DND-41 (cell line): ENCODE results near the gene TGIF2.
A peak's percentile ranks its signal among the peaks of the same experiment; 100 is the strongest.
"Not testable (repeated sequence)": the region's sequence is repeated elsewhere in the genome, so short reads cannot be mapped to it uniquely, and the experiment has no call there.

Source experiments
- ATAC-seq: fragments of 200-7000 bp; cut with Tn5 transposase; 3 replicates; pipeline ENCODE4 v1.9.1; 2021; ENCODE audit warnings: low read depth; ENCODE audit not compliant: insufficient read depth
- DNase-seq: peaks from one replicate; pipeline ENCODE4 v3.0.0-alpha.2; 2020
- H2AFZ ChIP-seq: 2 replicates; pipeline ENCODE4 v1.6.0; 2012; ENCODE audit warnings: low read depth, low read length
- H3K27ac ChIP-seq: 2 replicates; pipeline ENCODE4 v1.5.1; 2012; ENCODE audit warnings: low read length, inconsistent platforms
- H3K27me3 ChIP-seq: fragments of 200-600 bp; sonication (generic); 2 replicates; pipeline ENCODE4 v1.6.0; 2012; ENCODE audit warnings: low read length, mild to moderate bottlenecking, inconsistent platforms; ENCODE audit not compliant: insufficient read depth, poor library complexity
- H3K36me3 ChIP-seq: 2 replicates; pipeline ENCODE4 v1.5.1; 2012; ENCODE audit warnings: low read length, inconsistent platforms; ENCODE audit not compliant: insufficient read depth
- H3K4me1 ChIP-seq: 2 replicates; pipeline ENCODE4 v1.5.1; 2012; ENCODE audit warnings: mild to moderate bottlenecking, low read length; ENCODE audit not compliant: insufficient read depth
- H3K4me2 ChIP-seq: 2 replicates; pipeline ENCODE4 v1.6.0; 2012; ENCODE audit warnings: mild to moderate bottlenecking, moderate library complexity, low read length, inconsistent platforms; ENCODE audit not compliant: insufficient read depth
- H3K4me3 ChIP-seq, 2 experiments: fragments of 200-600 bp in 1 of 2; shearing (Covaris generic) in 1 of 2; 2 replicates each; pipeline ENCODE4 v1.5.1; 2012 to 2016; ENCODE audit warnings: inconsistent platforms in 2 of 2, low read length in 2 of 2, mild to moderate bottlenecking in 2 of 2, low read depth in 1 of 2, moderate library complexity in 1 of 2
- H3K79me2 ChIP-seq: 2 replicates; pipeline ENCODE4 v1.6.0; 2012; ENCODE audit warnings: low read length, inconsistent platforms; ENCODE audit not compliant: insufficient read depth
- H3K9ac ChIP-seq: 2 replicates; pipeline ENCODE4 v1.6.0; 2012; ENCODE audit warnings: low read depth, mild to moderate bottlenecking, inconsistent platforms, low read length, moderate library complexity
- H3K9me3 ChIP-seq: 2 replicates; pipeline ENCODE4 v1.5.1; 2012; ENCODE audit warnings: low read length, moderate library complexity, mild to moderate bottlenecking, inconsistent platforms; ENCODE audit not compliant: insufficient read depth, severe bottlenecking
- H4K20me1 ChIP-seq: 2 replicates; pipeline ENCODE4 v1.6.0; 2012; ENCODE audit warnings: low read length; ENCODE audit not compliant: insufficient read depth
- CTCF ChIP-seq: IDR thresholded peaks from 2 replicates; pipeline ENCODE4 v1.5.1; 2012; ENCODE audit warnings: borderline replicate concordance, low read length, moderate library complexity, mild to moderate bottlenecking; ENCODE audit not compliant: poor library complexity, severe bottlenecking; ENCODE audit errors: extremely low read depth
- EZH2 ChIP-seq: IDR thresholded peaks from 3 replicates; pipeline ENCODE4 v1.6.1; 2012; ENCODE audit warnings: borderline replicate concordance, low read depth, mild to moderate bottlenecking, moderate library complexity, low read length, inconsistent platforms; ENCODE audit not compliant: severe bottlenecking

TGIF2 gene

GRCh38 chr20:36606158-36607066 is 33.0 kb downstream of the TGIF2 start:
- no peak for TF ChIP-seq EZH2
- no peak for TF ChIP-seq CTCF
- H3K36me3 ChIP-seq = peaks cover 40% of the 10 kb centered on the region
- peak overlapping the region; percentile 85 for H3K9ac ChIP-seq
- H3K27ac ChIP-seq = peak overlapping the region; percentile 77
- peaks cover 35% of the 10 kb centered on the region for H4K20me1 ChIP-seq
- H3K4me1 ChIP-seq = peaks cover 30% of the 10 kb centered on the region
- H3K9me3 ChIP-seq = no peaks in the 10 kb centered on the region
- H3K4me3 ChIP-seq = peak overlapping the region; percentile 86
- DNase-seq = peak; percentile 38
- peaks cover 39% of the 10 kb centered on the region for H3K79me2 ChIP-seq
- H3K4me2 ChIP-seq = peak overlapping the region; percentile 85
- H3K27me3 ChIP-seq = no peaks in the 10 kb centered on the region
- H2AFZ ChIP-seq = peak overlapping the region; percentile 82
- no peak for ATAC-seq

GRCh38 chr20:36607586-36608387 is 34.4 kb downstream of the TGIF2 start:
- no peak overlapping the region for H3K27ac ChIP-seq
- no peak for TF ChIP-seq CTCF

GRCh38 chr20:36608388-36608728 is 35.0 kb downstream of the TGIF2 start:
- not testable (repeated sequence) for H3K27ac ChIP-seq, DNase-seq, H3K9me3 ChIP-seq, H3K27me3 ChIP-seq, ATAC-seq, H3K4me3 ChIP-seq, H3K9ac ChIP-seq, H2AFZ ChIP-seq
- peaks cover 30% of the 10 kb centered on the region for H3K4me1 ChIP-seq
- 0 out of 2 replicates have a peak overlapping the region, but pooled peaks have one; percentile 85 for H3K4me2 ChIP-seq
- H4K20me1 ChIP-seq = peaks cover 46% of the 10 kb centered on the region
- peaks cover 60% of the 10 kb centered on the region for H3K36me3 ChIP-seq
- peaks cover 39% of the 10 kb centered on the region for H3K79me2 ChIP-seq

More at GRCh38 chr20:36607586-36608387, 34.4 kb downstream of the TGIF2 start:
- H3K36me3 ChIP-seq = peaks cover 54% of the 10 kb centered on the region
- ATAC-seq (no peak), DNase-seq (no peak)
- peaks cover 46% of the 10 kb centered on the region for H4K20me1 ChIP-seq
- H2AFZ ChIP-seq = no peak overlapping the region
- peak overlapping the region in 1 of 2 experiments; percentile 86; a peak in 1 of 4 replicates for H3K4me3 ChIP-seq
- H3K9ac ChIP-seq = peak overlapping the region; percentile 85
- no peaks in the 10 kb centered on the region for H3K9me3 ChIP-seq
- peaks cover 39% of the 10 kb centered on the region for H3K79me2 ChIP-seq
- peak overlapping the region; percentile 85 for H3K4me2 ChIP-seq
- H3K4me1 ChIP-seq = peaks cover 30% of the 10 kb centered on the region
- no peaks in the 10 kb centered on the region for H3K27me3 ChIP-seq

GRCh38 chr20:36611625-36612024 is 38.2 kb downstream of the TGIF2 start:
- H3K4me3 ChIP-seq = no peak overlapping the region
- no peak overlapping the region for H2AFZ ChIP-seq
- peaks cover 28% of the 10 kb centered on the region for H3K79me2 ChIP-seq
- no peak overlapping the region for H3K27ac ChIP-seq
- H3K36me3 ChIP-seq = peaks cover 78% of the 10 kb centered on the region
- peaks cover 17% of the 10 kb centered on the region for H3K4me1 ChIP-seq
- TF ChIP-seq EZH2 = no peak
- no peak for TF ChIP-seq CTCF
- DNase-seq (no peak), ATAC-seq (no peak)
- H3K9ac ChIP-seq = no peak overlapping the region
- no peaks in the 10 kb centered on the region for H3K27me3 ChIP-seq
- peaks cover 44% of the 10 kb centered on the region for H4K20me1 ChIP-seq
- no peak overlapping the region for H3K4me2 ChIP-seq
- H3K9me3 ChIP-seq = no peaks in the 10 kb centered on the region
